ENCODE results near the gene PRR23E. TPM values are rescaled to one million over a fixed set of nuclear protein-coding genes. Genes with fewer than 3 reads are reported as not detected.

PRR23E gene
- total RNA-seq, 1 donor from 2014 or later, result not detected

DNA sequence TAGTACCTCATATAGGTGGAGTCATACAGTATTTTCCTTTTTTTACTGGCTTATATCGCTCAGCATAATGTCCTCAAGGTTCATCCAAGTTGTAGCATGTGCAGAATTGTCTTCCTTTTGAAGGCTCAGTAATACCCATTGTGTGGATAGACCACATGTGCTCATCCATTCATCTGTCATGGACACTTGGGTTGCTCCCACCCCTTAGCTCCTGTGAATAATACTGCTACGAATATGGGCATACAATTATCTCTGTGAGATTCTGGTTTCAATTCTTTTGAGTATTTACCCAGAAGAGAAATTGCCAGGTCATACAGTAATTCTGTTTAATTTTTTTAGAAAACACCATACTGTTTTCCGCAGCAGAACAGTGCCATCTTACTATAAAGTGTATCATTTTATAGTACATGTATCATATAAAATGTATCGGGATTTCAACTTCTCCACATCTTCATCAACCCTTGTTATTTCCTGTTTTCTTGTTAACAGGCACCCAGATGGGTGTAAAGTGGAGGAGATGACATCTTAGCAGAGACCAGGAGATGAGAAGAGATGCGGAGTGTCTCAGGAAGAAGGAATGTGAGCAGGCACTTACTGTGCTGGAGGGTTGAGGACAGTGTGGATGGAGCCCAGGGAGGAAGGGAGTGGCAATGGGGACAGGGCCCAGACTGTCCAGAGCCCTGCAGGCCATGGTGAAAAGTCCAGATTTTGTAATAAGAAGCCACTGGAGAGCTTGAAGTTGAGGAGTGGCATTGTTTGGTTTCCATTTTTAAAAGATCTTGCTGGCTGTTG is 27.0 kb upstream of the PRR23E start:
- CTCF ChIA-PET, result no interaction called here
- ATAC-seq (ENCODE audit: low read depth), result no peak
- Mint-ChIP-seq H3K36me3 (ENCODE audit: low read depth) (no peaks in the 10 kb centered on the region), H3K9me3 (no peaks in the 10 kb centered on the region), H3K4me1 (no peaks in the 10 kb centered on the region), H3K27me3 (peaks cover 8% of the 10 kb centered on the region), H3K4me3 (no peak overlapping the region), H3K27ac (no peak overlapping the region)
- TF ChIP-seq, protein P1, sequence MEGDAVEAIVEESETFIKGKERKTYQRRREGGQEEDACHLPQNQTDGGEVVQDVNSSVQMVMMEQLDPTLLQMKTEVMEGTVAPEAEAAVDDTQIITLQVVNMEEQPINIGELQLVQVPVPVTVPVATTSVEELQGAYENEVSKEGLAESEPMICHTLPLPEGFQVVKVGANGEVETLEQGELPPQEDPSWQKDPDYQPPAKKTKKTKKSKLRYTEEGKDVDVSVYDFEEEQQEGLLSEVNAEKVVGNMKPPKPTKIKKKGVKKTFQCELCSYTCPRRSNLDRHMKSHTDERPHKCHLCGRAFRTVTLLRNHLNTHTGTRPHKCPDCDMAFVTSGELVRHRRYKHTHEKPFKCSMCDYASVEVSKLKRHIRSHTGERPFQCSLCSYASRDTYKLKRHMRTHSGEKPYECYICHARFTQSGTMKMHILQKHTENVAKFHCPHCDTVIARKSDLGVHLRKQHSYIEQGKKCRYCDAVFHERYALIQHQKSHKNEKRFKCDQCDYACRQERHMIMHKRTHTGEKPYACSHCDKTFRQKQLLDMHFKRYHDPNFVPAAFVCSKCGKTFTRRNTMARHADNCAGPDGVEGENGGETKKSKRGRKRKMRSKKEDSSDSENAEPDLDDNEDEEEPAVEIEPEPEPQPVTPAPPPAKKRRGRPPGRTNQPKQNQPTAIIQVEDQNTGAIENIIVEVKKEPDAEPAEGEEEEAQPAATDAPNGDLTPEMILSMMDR (IDR thresholded peaks at IDR 0.05), result no peak
- DNase-seq, result no peak
- intact Hi-C loops (cut with micrococcal nuclease), result no loop called here
- POLR2A ChIA-PET, result no interaction called here

DNA sequence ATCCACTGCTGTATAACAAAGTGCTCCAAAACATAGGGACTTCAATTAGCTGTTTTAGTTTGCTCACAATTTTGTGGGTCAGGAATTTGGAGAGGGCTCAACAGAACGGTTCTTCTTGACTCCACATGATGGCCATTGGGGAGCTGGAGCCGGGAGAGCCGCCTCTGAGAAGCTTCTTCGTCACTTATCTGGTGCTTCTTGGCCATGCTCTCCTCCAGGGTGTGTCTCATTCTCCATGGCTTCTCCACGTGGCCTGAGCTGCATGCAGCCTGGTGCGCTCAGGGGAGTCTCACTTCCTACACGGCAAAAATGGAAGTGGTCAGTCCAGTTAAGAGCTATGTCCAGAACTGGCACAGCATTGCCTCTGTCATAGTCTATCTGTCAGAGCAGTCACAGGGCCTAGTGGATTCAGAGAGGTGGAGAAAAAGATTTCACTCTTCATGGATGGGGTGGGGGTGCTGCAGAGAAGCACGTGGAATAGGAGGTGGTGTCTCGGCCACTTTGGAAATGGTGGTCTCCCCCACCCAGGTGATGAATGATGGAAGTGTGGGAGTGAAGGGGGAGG is 26.3 kb upstream of the PRR23E start:
- ATAC-seq (ENCODE audit: low read depth), result no peak
- POLR2A ChIA-PET, result no interaction called here
- no peaks in the 10 kb centered on the region for H3K36me3 Mint-ChIP-seq (ENCODE audit: low read depth)
- H3K4me3 Mint-ChIP-seq, result no peak overlapping the region
- no peak overlapping the region for H3K27ac Mint-ChIP-seq
- no peaks in the 10 kb centered on the region for H3K4me1 Mint-ChIP-seq
- CTCF ChIA-PET, result no interaction called here
- DNase-seq, result no peak
- intact Hi-C loops (cut with micrococcal nuclease), result no loop called here
- peaks cover 8% of the 10 kb centered on the region for H3K27me3 Mint-ChIP-seq
- TF ChIP-seq, protein P1 (IDR thresholded peaks at IDR 0.05), result no peak
- H3K9me3 Mint-ChIP-seq, result no peaks in the 10 kb centered on the region

DNA sequence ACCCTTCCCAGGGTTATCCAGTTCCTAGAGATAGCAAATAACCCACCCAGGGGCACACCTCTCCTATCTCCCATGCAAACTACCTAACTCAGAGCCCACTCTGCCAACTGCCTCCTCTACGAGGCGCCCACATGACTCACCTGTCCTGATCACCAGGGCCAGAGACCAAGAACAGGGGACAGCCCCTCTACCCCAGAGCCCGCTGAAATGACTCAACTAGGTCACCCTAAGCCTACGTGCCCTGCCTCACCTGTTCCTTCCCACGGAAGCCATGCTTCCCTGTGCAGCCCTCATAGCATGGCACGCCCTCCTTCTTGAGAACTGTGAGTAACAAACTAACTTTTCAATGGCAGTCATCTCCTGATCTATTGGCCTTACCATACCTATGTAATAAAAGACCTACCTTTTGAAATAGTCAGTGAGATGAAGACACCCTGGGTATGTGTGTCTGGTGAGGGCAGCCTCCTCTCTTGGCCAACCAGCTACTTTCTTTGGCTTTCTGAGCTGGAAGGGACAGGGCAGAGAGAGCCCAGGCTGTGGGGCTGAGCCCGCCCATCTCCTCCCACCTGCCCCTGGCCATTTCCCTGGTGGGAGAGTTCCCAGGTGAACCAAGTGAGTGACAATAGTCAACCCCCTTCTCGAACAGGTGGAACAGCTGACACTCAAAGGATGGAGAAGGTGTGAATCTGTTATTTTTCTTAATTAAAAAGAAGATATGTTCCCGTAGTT is 25.5 kb upstream of the PRR23E start:
- CTCF ChIA-PET, result no interaction called here
- no peak overlapping the region for H3K4me3 Mint-ChIP-seq
- POLR2A ChIA-PET, result no interaction called here
- intact Hi-C loops (cut with micrococcal nuclease), result no loop called here
- DNase-seq (no peak), ATAC-seq (ENCODE audit: low read depth) (no peak)
- no peaks in the 10 kb centered on the region for H3K9me3 Mint-ChIP-seq
- no peaks in the 10 kb centered on the region for H3K4me1 Mint-ChIP-seq
- H3K27ac Mint-ChIP-seq, result no peak overlapping the region
- TF ChIP-seq, protein P1 (IDR thresholded peaks at IDR 0.05), result no peak
- peaks cover 16% of the 10 kb centered on the region for H3K27me3 Mint-ChIP-seq
- no peaks in the 10 kb centered on the region for H3K36me3 Mint-ChIP-seq (ENCODE audit: low read depth)

DNA sequence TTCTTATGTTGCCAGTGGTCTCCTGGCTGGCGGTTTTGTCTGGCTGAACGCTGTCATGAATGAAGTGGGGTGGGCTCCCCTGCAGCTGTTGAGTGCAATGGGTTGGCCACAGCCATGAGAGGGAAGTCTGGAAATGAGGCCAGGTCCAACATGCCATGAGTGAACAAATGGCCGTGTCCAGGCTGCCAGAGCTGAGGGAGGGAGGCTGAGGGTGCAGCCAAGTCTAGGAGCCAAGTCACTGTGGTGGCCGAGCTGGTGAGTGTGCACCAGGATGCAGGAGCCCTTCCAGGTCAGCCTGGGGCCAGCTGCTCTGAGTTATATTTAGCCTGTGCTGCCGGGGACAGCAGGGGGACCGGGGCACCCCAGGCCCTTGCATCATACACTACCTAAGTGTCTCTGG is 24.7 kb upstream of the PRR23E start:
- Mint-ChIP-seq H3K9me3 (no peaks in the 10 kb centered on the region), H3K4me3 (no peak overlapping the region), H3K27me3 (peaks cover 20% of the 10 kb centered on the region), H3K4me1 (no peaks in the 10 kb centered on the region), H3K36me3 (ENCODE audit: low read depth) (no peaks in the 10 kb centered on the region), H3K27ac (no peak overlapping the region)
- ATAC-seq (ENCODE audit: low read depth) (no peak), DNase-seq (no peak)
- TF ChIP-seq, protein P1 (IDR thresholded peaks at IDR 0.05), result no peak
- ChIA-PET CTCF (no interaction called here), POLR2A (no interaction called here)
- intact Hi-C loops (cut with micrococcal nuclease), result no loop called here

DNA sequence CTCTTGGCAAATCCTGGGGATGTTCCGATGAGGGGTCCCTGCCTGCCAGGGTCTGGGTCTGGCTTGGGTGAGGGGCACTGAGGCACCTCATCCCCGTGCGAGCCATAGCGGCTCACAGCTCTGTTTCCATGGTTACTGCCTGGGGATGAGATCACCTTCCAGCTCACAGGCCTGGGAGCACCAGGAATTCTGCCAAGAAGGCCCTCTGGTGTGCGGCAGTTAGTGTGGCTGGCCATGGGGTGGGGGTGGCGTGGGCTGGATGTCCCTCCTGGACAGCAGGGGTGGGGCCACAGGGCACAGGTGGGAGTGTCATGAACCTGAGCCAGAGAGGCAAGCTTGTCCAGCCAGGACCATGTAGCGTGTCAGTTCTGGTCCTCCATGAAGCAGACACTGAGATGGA is 22.1 kb upstream of the PRR23E start:
- peaks cover 31% of the 10 kb centered on the region for H3K27me3 Mint-ChIP-seq
- no peaks in the 10 kb centered on the region for H3K9me3 Mint-ChIP-seq
- H3K36me3 Mint-ChIP-seq (ENCODE audit: low read depth), result no peaks in the 10 kb centered on the region
- ATAC-seq (ENCODE audit: low read depth) (no peak), DNase-seq (no peak)
- no peak overlapping the region for H3K4me3 Mint-ChIP-seq
- intact Hi-C loops (cut with micrococcal nuclease), result no loop called here
- ChIA-PET CTCF (no interaction called here), POLR2A (no interaction called here)
- TF ChIP-seq, protein P1 (IDR thresholded peaks at IDR 0.05), result no peak
- H3K27ac Mint-ChIP-seq, result no peak overlapping the region
- no peaks in the 10 kb centered on the region for H3K4me1 Mint-ChIP-seq
